Skin of body (tissue), 2 donors: Measurements from ENCODE around the gene ANKRD6. TPM values are rescaled to one million over a fixed set of nuclear protein-coding genes. Genes with fewer than 3 reads are reported as not detected.

Experiments used
- DNase-seq: peaks from one replicate; lab custom pipeline; 2025; lab: John Stamatoyannopoulos, UW
- total RNA-seq: library from RNA; depleted of rRNA; stranded (reverse); fragments of >200 nt; gene quantifications from one replicate; pipeline ENCODE4 v1.2.3, GENCODE V29; 2014

ANKRD6 gene
- total RNA-seq, 1 donor from 2014 or later: 8.8 TPM

- DNase-seq: peak; percentile 31
Observed at GRCh38 chr6:89412071-89413005, 20.6 kb upstream of the ANKRD6 start, which contains the start of gene RRAGD. Gene RRAGD, minus strand, starts transcription at chr6:89412273. Its CDS starts 280 bp downstream, at chr6:89411993.

GRCh38 chr6:89413006-89413400 lies 19.9 kb upstream of the ANKRD6 start:
- no peak for DNase-seq

- DNase-seq: no peak
Observed at GRCh38 chr6:89414215-89414614, 18.7 kb upstream of the ANKRD6 start.

GRCh38 chr6:89415185-89415584 lies 17.8 kb upstream of the ANKRD6 start:
- DNase-seq: no peak

- DNase-seq: no peak
Observed at GRCh38 chr6:89416796-89417195, 16.2 kb upstream of the ANKRD6 start.

GRCh38 chr6:89430201-89430962 lies 2.6 kb upstream of the ANKRD6 start:
- DNase-seq: no peak

GRCh38 chr6:89433252-89434149 lies 549 bp downstream of the ANKRD6 start:
- no peak for DNase-seq

- no peak for DNase-seq
Observed at GRCh38 chr6:89434150-89434499, 1.2 kb downstream of the ANKRD6 start.

- no peak for DNase-seq
Observed at GRCh38 chr6:89434954-89435353, 2.0 kb downstream of the ANKRD6 start.

- no peak for DNase-seq
Observed at GRCh38 chr6:89436226-89436625, 3.3 kb downstream of the ANKRD6 start.

GRCh38 chr6:89438248-89438647 lies 5.3 kb downstream of the ANKRD6 start:
- no peak for DNase-seq

- DNase-seq: no peak
Observed at GRCh38 chr6:89439014-89439413, 6.1 kb downstream of the ANKRD6 start.

GRCh38 chr6:89440200-89440599 lies 7.2 kb downstream of the ANKRD6 start:
- no peak for DNase-seq

- DNase-seq: no peak
Observed at GRCh38 chr6:89443658-89444057, 10.7 kb downstream of the ANKRD6 start.

- DNase-seq: no peak
Observed at GRCh38 chr6:89449193-89449592, 16.2 kb downstream of the ANKRD6 start.

- DNase-seq: no peak
Observed at GRCh38 chr6:89452281-89452680, 19.3 kb downstream of the ANKRD6 start.

- no peak for DNase-seq
Observed at GRCh38 chr6:89454300-89454699, 21.3 kb downstream of the ANKRD6 start.

GRCh38 chr6:89458704-89459103 lies 25.8 kb downstream of the ANKRD6 start:
- no peak for DNase-seq

GRCh38 chr6:89459501-89459900 lies 26.5 kb downstream of the ANKRD6 start:
- no peak for DNase-seq

GRCh38 chr6:89460713-89461112 lies 27.8 kb downstream of the ANKRD6 start:
- no peak for DNase-seq

GRCh38 chr6:89462503-89462902 lies 29.6 kb downstream of the ANKRD6 start:
- no peak for DNase-seq
